NCI-H345 treated with DMSO at 0.1 percent for 48 hours (cell line): ENCODE measurements around the gene SASH1.

Experiments used
- DNase-seq: peaks from one replicate; lab custom pipeline; 2025; ENCODE audit not compliant: unreplicated experiment; lab: John Stamatoyannopoulos, UW

Gene SASH1

GRCh38 chr6:148538261-148539190 is 195.9 kb downstream of the SASH1 start:
- DNase-seq: no peak

DNA sequence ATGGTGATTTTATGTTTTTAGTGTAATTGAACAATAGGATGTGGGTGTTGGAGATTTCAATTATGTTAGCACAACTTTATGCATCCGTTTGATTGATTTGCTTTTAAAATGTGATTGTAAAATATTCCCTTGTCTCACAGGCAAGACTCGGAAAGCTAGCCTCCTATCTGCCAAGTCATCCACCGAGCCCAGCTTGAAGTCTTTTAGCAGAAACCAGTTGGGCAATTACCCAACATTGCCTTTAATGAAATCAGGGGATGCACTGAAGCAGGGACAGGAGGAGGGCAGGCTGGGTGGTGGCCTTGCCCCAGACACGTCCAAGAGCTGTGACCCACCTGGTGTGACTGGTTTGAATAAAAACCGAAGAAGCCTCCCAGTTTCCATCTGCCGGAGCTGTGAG is 200.9 kb downstream of the SASH1 start:
- no peak for DNase-seq

DNA sequence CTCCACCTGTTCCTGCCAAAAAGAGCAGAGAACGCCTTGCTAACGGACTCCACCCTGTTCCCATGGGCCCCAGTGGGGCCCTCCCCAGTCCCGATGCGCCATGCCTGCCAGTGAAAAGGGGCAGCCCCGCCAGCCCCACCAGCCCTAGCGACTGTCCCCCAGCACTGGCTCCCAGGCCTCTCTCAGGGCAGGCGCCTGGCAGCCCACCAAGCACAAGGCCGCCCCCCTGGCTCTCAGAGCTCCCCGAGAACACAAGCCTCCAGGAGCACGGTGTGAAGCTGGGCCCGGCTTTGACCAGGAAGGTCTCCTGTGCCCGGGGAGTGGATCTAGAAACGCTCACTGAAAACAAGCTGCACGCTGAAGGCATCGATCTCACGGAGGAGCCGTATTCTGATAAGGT is 201.8 kb downstream of the SASH1 start:
- DNase-seq: no peak

DNA sequence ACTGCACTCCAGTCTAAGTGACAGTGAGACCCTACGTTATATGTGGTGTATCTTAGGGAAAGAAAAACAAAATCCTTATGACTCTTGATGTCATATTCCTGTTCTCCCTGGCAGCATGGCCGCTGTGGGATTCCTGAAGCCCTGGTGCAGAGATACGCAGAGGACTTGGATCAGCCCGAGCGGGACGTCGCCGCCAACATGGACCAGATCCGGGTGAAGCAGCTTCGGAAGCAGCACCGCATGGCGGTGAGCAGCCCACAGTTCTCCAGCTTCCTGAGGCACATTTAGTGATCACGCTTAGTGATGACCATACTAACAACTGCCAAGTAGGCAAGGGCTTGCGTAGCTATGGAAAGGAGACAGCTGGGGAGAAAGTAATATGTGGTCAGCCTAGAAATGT is 203.3 kb downstream of the SASH1 start:
- no peak for DNase-seq

DNA sequence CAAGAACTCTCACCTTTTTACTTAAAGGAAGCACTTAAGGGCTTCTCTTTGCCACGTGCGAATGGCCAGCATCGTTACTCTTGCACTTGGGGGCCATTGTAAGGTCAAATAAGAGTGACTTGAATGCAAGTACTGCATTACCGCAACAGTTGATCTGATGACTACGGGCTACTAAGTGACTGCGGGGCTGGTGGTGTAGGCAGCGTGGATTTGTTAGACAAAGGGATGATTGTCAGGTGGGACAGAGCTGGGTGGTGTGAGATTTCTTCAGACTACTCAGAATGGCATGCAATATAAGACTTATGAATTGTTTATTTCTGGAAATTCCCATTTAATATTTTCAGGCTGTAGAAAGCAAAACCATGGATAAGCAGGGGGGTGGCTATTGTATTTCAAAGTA is 204.5 kb downstream of the SASH1 start:
- no peak for DNase-seq

DNA sequence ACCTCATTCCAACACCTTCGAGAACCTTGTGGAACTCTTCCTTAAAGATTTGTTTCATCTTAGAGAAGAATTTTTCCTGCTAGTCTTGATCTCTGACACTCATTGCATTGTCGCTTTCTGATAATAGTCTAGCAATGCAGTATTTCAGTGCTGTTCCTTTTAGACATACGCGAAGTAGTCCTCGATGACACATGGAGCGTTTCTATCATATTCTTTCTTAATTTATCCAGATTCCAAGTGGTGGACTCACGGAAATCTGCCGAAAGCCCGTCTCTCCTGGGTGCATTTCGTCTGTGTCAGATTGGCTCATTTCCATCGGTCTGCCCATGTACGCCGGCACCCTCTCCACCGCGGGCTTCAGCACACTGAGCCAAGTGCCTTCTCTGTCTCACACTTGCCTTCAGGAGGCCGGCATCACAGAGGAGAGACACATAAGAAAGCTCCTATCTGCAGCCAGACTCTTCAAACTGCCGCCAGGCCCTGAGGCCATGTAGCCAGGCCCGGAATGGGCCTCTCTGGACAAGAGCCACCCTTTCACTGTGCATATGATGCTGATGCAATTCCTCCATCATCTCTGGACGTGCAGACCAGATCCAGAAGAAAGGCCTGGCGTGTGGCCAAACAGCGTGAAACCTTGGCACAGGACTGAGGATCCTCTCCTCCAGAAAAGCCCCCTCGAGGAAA is 205.6 kb downstream of the SASH1 start:
- DNase-seq: no peak

DNA sequence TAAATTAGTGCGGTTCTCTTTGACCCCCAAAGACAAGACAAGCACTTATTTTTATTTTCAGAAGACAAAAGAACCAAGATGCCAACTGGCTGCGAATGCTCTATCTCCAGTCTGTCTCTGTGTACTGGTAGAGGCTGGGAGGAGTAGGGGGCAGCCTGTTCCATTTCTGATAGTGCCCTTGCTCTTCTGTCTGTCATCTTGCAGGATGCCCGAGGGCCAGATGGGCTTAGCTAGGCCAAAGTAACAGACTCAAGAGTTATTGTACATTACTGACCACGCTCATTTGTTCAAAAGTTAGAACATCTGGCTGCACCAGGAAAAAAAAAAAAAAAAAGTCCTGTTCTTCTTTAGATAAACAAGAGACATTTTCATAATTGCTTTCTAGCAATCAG is 206.1 kb downstream of the SASH1 start:
- DNase-seq: no peak

DNA sequence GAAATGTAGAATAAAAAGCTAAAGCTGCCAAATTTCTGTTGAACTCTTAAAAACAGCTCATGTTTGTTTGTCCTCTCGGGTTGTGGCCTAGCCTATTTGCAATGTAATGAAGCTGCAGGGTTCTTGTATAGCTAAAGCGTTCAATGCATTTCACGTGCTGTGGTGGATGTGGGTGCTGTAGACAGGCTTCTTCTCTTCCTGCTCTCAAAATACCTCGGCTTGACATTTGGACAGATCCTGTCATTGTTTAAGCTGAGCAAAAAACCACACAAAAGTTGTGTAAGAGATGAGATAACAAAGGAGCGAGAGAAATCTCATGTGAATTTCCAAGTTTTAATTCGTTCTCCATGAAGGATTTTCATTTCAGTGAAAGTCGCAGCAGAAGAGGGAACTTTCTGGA is 207.9 kb downstream of the SASH1 start:
- DNase-seq: no peak

GRCh38 chr6:148551226-148551625 is 208.6 kb downstream of the SASH1 start:
- no peak for DNase-seq

GRCh38 chr6:148556410-148556809 is 213.8 kb downstream of the SASH1 start:
- DNase-seq: no peak

GRCh38 chr6:148557796-148558321 is 215.2 kb downstream of the SASH1 start:
- DNase-seq: no peak

GRCh38 chr6:148559848-148560433 is 217.3 kb downstream of the SASH1 start:
- DNase-seq: peak; percentile 68

DNA sequence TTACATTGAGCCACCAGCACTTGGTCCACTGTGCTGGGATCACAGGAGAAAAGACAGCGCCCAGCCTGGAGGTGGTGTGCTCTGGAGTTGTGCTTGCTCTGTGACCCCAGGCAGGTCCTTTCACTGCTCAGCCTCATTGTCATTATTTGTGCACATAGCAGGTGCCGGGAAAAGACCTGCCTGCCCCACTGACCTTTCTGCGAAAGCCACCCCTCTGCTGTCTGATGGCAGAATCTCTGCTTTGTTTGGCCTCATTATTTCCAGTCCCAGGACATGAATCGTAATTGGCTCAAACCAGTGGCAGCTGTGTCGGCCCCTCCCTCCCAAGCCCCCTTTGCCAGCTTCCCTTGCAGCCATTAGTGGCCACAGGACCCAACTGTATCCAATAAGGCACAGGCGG is 219.0 kb downstream of the SASH1 start:
- no peak for DNase-seq

- DNase-seq: no peak
Measured at GRCh38 chr6:148563066-148563465, 220.4 kb downstream of the SASH1 start.

DNA sequence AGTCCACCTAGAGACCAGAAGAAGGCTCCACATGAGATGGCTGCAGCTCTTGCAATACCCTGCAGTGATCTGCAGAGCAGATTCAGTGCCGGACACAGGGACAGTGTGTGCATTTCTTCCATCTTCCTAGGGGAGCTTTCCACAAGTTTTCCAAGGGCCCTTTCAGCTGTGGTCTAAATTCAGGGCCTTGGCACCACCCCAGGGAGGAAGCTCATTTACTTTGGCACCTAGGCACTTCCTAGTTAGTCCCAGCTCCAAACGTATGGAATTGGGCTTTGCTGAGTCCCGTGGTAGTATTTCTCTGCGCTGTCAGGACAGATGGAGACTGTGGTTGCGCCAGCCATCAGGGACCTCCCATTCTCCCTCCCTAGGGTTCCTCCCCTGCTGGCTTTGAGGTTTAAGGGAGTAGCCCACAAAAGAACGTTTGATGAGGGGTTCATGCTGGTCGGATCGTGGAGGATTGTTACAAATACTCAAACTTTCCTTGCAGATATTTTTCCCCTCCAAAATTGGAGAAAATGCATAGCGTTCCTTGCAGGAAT is 221.9 kb downstream of the SASH1 start:
- no peak for DNase-seq

GRCh38 chr6:148565321-148565926 is 222.8 kb downstream of the SASH1 start:
- no peak for DNase-seq

- no peak for DNase-seq
Measured at GRCh38 chr6:148565930-148566663, 223.5 kb downstream of the SASH1 start.

DNA sequence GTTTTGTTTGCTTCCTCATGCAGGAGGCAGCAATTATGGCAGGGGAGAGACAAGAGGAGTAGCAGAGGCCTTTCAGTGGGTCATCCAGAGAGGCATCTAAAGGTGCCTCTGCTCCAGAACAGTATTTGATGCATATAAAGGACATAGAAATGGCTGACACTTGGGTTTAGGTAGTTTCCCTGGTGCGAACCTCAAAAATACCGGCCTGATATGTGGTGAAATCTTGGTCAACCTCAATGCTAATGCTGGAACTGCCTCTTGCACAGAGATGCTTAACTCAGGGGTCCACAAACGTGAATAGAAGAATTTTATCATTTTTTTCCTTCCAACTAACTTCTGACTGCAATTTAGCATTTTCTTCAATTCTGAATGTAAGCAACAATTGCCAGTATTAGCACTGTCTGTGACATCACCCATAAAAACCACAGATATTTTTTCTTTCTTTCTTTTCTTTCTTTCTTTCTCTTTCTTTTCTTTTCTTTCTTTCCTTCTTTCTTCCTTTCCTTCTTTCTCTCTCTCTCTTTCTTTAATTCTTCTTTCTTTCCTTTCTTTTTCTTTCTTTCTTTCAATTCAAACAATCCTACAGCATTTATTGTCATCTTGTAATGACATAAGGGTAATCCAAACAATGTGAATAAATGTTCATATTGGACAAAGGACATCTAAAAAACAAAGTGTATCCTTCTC is 224.2 kb downstream of the SASH1 start:
- DNase-seq: no peak

- DNase-seq: no peak
Measured at GRCh38 chr6:148570456-148570855, 227.8 kb downstream of the SASH1 start.
